Measurements from ENCODE around the gene CCL22. TPM values are rescaled to one million over a fixed set of nuclear protein-coding genes. Genes with fewer than 3 reads are reported as not detected.
"Not testable (repeated sequence)": the region's sequence is repeated elsewhere in the genome, so short reads cannot be mapped to it uniquely, and the experiment has no call there.

Gene CCL22
- total RNA-seq, 1 donor from 2014 or later, result not detected

DNA sequence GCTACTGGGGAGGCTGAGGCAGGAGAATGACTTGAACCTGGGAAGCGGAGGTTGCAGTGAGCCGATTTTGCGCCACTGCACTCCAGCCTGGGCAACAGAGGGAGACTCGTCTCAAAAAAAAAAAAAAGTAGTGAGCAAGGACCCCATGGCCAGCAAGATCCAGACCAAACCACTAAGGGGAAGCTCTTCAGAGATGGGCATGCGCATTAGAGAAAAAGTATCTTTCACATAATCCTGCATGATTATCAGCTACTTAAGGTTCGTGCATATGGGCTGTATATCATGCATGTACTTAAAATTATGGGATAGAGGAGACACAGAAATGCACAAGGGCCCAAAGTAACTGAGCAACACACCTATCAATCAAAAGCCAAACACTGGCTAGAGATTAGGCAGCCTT lies 10.7 kb upstream of the CCL22 start:
- DNase-seq (ENCODE audit: low read depth in 2 of 2), result no peak

DNA sequence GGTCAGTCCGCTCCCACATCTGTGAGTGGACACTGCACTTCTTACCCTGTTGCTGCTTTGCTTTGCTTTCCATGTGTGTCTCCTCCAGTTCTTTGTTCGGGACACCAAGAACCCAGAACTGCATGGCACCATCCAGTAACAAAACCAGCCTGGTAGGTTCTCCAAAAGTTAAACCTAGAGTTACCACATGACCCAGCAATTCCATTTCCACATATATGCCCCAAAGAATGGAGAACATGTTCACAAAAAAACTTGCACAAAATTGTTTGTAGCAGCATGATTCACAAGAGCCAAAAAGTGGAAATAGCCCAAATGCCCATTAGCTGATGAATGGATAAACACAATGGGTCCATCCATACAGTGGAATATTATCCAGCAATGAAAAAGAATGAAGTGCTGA lies 10.3 kb upstream of the CCL22 start:
- no peak for DNase-seq (ENCODE audit: low read depth in 2 of 2)

DNA sequence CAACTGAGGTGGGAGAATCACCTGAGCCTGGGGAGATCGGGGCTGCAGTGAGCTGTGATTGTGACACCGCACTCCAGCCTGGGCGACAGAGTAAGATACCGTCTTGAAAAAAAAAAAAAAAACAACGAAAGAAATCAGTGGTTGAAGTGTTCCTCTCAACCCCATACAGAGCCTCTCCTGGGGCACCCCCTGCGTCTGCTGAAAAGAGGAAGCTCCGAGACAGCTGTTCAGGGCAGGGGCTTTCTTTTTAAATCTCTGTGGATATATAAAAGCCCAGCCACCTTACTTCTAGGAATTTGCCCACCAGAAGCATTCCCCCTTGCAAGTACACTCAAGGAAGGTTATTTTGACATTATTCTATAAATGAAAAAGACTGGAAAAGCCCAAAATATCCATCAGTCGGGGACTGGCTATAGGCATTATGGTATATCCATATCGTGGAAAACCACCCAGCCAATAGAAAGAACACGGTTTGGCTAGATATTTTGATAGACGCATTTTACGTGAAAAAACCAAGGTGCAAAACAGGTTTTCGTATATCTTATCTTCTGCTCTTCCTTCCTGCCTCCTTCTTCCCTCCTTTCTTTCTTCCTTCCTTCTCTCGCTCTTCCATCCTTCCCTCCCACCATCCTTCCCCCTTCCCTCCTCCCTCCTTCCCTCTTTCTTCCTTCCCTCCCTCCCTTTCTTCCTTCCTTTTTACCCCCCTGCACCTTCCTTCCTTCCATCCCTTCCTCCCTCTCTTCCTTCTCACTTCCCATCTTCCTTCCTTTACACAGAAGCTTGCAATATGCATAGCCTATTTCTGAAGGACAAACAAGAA lies 9.2 kb upstream of the CCL22 start:
- no peak for DNase-seq (ENCODE audit: low read depth in 2 of 2)

DNA sequence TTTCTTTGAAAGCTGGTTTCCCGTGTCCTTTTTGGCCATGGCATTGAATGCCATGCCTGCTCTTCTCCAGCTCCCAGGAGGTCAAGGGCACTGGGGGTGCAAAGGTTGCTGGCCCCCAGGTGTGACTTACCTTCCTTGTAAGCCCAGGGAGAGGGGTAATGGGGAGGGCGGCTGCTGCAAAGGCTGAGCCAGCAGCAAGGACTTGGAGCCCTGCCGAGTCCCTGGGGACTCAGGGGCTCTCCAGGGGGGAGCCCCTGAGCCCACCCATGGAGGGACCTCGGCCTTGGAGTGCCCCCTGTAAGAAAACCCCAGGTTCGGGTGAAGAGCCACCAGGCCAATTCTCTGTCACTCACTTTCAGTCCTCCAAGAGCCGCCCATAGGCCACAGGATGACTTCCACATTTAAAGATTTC lies 5.9 kb upstream of the CCL22 start:
- DNase-seq (ENCODE audit: low read depth in 2 of 2), result no peak

DNA sequence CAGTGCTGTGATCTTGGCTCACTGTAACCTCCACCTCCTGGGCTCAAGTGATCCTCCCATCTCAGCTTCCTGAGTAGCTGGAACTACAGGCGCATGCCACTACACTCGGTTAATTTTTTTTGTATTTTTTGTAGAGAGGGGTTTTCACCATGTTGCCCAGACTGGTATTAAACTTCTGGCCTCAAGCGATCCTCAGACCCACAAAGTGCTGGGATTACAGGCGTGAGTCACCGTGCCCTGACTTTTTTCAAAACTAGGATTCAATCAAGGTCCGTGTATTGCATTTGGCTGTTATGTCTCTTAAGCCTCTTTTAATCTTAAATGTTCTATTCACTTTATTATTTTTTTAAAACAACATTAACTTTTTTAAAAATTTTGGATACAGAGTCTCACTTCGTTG lies 4.3 kb upstream of the CCL22 start:
- DNase-seq (ENCODE audit: low read depth in 2 of 2), result no peak

DNA sequence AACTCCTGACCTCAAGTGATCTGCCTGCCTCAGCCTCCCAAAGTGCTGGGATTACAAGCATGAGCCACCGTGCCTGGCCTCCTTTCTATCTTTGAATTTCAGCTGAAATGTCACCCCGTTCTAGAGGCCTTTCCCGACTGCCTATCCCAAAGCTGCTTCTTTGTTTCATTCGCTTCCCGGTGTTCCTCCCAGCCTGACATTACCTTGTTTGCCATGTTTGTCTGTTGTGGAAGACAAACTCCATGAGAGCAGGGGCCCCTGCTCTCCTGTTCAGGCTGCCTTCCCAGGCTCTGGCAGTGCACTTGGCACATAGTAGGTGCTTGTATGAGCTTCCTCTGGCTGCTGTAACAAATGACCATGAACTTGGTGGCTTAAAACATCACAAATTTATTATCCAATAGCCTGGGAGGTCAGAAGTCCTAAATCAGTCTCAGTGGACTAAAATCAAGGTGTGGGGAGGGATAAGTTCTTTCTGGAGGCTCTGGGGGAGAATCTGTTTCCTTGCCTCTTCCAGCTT lies 2.6 kb upstream of the CCL22 start:
- DNase-seq (ENCODE audit: low read depth in 2 of 2), result no peak

DNA sequence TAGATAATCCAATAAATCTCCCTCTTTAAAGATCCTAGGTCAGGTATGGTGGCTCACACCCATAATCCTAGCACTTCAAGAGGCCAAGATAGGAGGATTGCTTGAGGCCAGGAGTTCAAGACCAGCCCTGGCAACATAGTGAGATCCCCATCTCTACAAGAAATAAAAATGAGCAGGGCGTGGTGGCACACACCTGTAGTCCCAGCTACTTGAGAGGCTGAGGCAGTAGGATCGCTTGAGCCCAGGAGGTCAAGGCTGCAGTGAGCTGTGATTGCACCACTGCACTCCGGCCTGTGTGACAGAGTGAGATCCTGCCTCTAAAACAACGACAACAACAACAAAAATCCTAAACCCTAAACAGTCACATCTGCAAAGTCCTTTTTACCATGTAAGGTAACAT lies 2.0 kb upstream of the CCL22 start:
- DNase-seq (ENCODE audit: low read depth in 2 of 2), result no peak

DNA sequence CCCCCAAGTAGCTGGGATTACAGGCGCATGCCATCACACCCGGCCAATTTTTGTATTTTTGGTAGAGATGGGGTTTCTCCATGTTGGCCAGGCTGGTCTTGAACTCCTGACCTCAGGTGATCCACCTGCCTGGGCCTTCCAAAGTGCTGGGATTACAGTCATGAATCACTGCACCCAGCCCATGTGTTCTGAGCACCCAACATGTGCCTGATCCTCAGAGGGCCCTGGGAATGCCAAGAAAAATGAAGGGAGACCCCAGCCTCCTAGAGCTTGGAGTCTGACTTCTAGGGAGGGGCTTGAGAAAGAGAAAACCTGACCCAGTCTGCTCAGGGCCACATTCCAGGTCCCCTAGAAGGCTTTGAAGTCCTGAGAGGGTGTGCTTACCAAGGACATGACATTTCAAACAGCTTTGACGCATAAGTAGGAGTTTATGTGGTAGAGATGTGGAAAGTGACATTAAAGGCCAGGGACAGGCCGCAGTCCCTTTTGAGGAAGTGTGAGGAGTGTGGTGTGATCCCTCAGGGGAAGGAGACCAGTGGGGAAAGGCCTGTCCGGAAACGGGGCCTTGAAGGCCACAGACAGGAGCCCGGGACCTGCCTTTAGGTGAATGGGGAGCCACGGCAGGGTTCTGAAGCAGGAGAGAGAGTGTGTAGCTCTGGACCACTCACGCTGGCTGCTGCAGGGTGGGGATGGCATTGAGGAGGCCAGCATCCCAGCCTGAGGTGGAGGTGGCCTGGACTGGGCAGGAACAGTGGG lies 1.1 kb upstream of the CCL22 start:
- no peak for DNase-seq (ENCODE audit: low read depth in 2 of 2)

DNA sequence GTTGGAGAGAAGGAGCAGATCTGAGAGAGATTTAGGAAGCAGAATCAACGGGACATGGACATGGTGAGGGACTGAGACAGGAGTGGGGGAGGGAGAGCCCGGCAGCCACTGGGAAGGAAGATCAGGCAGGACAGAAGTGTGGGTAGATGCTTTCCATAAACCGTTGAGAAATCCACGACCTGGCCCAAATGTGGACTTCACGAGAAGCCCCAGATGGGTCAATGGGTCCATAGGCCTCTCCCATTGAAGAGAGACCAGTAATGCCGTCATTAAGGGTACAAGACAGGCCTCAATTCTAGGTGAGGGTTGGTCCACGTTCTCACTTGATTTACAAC lies 530 bp upstream of the CCL22 start:
- DNase-seq (ENCODE audit: low read depth in 2 of 2), result no peak

DNA sequence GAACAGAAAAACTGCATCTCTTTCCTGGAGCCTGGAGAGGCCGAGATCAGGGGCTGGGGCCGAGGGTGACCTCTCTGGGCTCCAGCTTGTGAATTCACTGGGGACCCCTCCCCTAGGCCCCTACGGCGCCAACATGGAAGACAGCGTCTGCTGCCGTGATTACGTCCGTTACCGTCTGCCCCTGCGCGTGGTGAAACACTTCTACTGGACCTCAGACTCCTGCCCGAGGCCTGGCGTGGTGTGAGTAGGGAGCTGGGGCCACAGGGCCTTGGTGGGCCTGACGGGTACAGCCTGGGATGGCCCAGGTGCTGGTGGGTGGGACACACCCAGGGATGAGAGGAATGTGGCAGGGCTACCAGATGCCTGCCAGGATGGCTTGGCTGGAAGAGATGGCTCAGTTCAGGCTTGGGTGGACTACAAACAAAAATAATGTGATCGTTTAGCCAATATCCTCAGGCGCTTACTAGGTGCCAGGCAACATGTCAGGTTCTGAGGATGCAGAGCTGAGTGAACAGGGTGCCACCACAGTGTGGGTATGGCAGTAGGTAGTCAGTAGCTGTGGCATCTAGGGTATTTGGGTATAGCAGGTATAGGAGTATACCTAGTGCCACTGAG lies 1.8 kb downstream of the CCL22 start:
- no peak for DNase-seq (ENCODE audit: low read depth in 2 of 2)

DNA sequence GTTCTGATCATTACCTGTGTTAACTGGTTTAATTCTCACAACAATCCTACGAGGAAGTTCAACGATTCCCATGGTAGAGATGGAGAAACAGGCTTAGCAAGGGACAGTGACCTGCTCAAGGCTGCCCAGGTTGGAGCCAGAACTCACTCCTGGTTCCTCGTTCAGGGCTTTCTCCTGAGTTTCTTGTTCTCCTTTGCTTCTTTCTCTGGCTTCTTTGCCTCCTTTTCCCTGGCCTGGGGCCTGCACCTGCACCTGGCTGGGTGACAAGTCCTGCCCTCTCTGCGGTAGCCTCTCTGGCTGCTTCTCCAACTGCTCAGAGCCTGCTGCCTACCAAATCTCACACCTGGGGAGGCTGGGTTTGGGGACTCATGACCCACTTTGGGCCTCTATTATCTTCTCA lies 2.8 kb downstream of the CCL22 start:
- no peak for DNase-seq (ENCODE audit: low read depth in 2 of 2)

DNA sequence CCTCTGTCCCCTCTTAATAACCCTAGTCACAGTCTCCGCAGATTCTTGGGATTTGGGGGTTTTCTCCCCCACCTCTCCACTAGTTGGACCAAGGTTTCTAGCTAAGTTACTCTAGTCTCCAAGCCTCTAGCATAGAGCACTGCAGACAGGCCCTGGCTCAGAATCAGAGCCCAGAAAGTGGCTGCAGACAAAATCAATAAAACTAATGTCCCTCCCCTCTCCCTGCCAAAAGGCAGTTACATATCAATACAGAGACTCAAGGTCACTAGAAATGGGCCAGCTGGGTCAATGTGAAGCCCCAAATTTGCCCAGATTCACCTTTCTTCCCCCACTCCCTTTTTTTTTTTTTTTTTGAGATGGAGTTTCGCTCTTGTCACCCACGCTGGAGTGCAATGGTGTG lies 5.6 kb downstream of the CCL22 start:
- no peak for DNase-seq (ENCODE audit: low read depth in 2 of 2)

DNA sequence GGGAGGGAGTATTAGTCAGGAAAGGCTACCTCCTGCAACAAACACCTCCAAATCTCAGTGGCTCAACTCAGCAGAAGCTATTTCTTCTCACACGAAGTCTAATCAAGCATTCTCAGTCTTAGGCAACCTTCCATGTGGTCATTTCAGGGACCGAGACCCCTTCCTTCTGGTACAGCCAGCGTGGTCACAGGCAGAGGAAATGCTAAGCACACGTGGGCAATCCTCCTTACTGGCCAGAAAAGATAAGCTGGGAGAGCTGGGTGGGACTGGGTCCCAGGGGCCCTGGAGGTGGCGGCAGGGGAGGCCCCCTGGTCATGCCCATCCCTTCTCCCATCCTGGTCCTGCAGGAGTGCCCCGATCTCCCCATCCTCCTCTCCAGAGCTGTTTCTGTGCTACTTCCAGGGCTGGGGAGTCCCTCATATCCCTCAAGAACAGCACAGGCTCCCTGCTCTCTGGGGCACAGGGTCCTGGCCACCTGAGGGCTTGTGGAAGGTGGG lies 8.0 kb downstream of the CCL22 start:
- no peak for DNase-seq (ENCODE audit: low read depth in 2 of 2)

DNA sequence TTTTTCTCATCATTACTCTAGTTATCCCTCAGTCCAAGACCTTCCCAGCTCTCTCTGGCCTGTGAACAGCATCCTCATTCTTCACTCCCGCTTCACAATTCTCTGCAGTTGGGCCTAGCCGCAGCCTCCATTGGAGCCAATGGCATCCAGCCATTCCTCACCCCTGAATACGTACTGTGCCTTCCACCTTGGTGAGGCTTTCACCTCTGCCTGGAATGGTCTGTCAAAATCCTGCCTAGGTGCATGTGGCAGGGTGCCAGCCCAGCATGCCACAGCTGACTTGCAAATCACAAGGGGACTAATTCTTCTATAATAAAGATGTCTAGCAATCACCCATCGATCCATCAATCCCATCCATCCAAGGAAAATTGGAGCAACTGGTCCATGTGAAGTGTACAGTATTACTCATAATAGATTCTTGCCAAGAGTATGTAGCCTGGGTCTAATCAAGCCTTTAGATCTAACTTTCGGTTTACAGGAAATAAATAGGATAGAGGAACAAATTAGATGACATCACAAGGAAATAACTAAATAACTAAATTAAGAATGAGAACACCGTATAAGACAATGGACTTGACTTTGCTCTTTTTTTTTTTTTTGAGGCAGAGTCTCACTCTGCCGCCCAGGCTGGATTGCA lies 8.7 kb downstream of the CCL22 start:
- peak in 1 of 2 donors; percentile 53 for DNase-seq (ENCODE audit: low read depth in 2 of 2)

DNA sequence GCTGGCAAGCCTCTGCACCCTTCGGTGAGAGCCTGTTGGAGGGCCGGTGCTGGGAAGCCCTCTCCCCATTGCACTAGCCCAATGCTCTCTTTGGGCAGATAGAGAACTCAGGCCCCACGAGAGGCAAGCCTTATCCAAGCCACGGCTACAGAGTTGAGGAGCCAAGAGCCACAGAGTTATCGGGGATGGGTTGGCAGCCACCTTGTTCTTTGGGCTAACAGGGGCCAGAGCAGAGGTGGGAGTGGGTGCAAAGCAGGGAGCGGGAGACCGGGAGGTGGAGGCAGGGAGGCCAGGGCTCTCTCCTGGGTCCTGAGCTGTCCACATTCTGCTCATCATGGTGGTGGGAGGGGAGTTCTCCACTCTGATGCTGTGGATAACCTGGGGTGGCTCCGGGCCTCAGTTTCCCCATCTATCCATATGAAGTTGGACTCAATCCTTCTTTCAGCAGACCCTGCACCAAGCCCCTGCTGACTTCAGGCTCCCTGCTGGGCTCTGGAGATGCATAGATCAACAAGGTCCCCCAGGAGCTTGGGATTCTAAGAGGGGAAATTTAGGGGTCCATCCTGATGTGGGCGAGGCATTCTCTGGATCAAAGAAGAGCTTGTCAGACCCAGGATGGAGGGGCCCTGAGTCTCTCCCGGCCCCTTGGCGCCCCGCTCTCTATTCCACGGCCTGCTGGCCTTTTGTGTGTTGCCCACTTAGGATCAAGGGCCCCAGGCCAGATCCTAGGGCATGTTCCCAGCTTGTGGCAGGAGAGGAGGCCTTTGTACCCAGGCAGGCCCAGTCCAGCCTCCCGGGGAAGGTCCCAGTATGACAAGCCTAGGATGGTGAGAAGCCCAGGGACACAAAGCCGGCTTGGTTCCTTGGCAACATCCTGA lies 13.2 kb downstream of the CCL22 start:
- no peak for DNase-seq (ENCODE audit: low read depth in 2 of 2)

DNA sequence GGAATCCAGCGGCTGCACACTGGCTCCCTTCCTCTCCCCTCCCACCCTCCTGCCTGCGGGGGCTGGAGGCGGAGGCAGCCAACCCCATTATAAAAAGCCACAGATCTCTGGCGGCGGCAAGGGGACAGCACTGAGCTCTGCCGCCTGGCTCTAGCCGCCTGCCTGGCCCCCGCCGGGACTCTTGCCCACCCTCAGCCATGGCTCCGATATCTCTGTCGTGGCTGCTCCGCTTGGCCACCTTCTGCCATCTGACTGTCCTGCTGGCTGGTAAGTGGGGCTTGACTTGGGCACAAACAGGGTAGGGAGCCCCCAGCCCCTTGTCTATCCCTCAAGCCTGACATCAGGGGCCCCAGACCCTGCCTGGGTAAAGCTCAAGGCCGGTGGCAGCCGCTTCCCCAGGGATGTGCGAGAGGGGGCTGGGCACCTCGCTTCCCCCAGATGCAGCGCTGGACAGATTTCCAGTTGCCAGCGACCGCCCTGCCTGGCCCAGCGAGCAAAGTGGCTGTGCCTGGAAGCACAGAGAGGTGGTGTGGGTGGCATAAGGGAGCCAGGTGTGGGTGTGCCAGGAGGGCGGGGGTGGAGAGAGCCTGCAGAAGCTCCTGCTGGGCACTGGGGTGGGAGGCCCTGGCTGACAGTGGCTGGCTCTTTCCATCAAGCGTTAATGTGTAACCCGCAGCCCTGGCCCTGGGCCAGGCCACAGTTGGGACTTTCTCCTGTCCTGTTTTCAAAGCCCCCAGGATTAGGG lies 14.0 kb downstream of the CCL22 start, which contains the start of gene CX3CL1:
CX3CL1 (plus strand) TSS at position 119 of the 745 bp plus-strand sequence; CDS start at position 198, 79 bp downstream.
- DNase-seq (ENCODE audit: low read depth in 2 of 2), result peak in 1 of 2 donors; percentile 60

DNA sequence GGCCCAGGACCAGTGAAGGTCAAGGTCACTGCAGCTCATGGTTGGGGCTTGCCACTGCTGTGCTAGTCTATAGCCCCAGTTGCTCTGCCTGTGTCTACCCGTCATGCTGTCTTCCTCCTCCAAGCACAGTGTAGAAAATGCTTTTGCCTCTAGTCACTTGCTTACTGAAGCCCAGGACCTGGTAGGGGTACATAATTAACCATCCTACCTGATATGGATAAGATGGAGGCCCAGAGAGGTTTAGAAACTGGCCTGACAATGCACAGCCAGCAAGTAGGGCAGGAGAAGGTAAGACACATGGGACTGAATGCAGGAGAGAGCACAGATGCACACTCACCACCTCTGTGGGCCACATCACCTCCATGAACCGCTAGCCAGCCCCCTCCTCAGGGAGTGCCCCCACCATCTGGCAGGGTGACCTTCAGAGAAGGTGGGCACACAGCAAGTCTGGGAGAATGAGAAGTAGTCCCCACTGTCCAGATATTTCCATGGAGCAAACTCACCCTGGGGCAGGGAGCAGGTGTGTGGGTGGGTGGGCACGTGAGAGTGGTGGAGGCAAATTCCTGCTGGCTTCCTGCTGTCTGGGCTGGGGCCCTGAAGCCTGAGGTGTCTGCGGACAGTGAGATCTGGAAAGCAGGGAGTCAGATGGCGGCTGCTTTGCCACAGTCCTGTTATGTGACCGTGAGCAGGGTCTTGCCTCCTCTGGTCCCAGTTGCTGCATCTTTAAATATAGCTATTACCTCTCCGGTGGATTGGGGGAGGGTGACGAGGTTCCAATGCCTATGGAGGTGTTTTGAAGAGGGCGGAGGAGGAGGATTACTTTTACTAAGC lies 14.7 kb downstream of the CCL22 start:
- DNase-seq (ENCODE audit: low read depth in 2 of 2), result no peak

DNA sequence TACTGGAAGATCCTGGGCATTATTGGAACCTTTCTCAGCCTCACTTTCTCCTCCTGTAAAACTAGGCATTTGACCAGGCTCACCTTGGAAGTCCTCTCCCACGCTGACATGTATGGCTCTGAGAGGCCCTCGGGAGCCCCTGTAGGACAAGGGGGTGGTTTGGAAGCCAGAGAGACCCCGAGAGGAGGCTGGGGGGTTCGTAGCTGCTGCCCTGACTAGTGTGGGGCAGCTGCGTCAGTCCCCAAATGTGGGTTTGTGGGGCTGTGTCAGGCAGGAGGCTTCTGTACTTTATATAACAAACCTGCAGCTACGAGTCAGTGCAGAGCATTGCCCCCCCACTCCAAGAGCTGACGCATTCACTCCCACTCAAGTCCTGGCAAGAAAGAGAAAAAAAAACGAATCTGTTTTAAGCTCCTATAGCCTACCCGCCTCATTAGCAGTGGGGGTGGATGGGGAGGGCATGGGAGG lies 15.5 kb downstream of the CCL22 start:
- DNase-seq (ENCODE audit: low read depth in 2 of 2), result no peak

DNA sequence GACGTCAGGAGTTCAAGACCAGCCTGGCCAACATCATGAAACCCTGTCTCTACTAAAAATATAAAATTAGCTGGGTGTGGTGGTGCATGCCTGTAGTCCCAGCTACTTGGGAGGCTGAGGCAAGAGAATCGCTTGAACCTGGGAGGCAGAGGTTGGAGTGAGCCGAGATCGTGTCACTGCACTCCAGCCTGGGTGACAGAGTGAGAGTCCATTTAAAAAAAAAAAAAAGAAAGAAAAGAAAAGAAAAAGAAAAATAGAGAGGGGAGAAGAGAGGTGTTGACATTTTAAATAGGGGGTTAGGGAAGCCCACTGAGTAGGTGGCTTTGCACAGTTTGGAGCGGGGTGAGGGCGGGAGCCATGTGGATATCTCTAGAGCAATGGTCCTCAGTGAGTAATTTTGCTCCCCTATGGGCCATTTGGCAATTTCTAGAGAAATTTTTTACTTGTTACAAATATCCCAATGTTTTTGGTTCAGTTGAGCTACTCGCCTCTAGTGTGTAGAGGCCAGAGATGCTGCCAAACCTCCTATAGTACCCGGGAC lies 16.4 kb downstream of the CCL22 start:
- DNase-seq (ENCODE audit: low read depth in 2 of 2), result not testable (repeated sequence)
